NCI-H446 treated with DMSO at 0.1 percent for 48 hours (cell line): ENCODE results near the gene BOD1.

Experiments used
- DNase-seq: peaks from one replicate; lab custom pipeline; 2025; lab: John Stamatoyannopoulos, UW

Gene BOD1

DNA sequence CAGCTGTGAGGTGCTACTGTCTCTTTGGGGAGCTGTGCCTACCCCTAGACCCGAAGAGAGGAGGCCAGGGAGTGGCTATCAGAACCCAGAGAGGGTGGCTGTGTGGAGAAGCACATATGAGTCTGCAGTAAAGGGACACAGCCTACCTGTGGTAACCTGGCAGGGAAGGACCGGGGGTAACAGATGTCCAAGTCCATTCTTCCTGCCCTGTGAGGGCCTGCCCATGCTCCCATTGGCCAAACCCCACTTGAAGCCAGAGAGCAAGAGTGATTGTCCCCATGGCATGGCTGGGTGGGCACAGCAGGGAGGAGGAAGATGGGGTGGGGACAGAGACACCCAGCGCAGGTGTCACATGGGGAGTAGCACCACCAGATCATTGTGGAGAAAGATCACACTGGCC is 39.3 kb downstream of the BOD1 start:
- no peak for DNase-seq

DNA sequence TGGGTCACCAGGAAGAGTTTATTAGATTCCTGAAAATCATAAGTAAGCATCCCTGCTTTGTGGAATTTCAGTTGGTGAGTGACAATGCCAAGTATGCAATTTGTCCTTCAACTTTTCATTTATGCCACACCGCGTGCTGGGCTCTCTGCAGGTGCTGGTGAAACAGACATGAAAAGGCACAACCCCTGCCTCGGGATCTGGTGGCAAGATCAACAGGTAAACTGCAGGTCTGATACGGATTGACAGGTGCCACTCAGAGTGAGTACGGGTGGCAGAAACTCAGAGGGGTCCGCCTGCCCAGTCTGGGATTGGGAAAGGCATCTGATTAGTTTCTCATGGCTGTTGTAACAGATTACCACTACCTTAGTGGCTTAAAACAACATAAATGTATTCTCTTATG is 40.5 kb downstream of the BOD1 start:
- no peak for DNase-seq

DNA sequence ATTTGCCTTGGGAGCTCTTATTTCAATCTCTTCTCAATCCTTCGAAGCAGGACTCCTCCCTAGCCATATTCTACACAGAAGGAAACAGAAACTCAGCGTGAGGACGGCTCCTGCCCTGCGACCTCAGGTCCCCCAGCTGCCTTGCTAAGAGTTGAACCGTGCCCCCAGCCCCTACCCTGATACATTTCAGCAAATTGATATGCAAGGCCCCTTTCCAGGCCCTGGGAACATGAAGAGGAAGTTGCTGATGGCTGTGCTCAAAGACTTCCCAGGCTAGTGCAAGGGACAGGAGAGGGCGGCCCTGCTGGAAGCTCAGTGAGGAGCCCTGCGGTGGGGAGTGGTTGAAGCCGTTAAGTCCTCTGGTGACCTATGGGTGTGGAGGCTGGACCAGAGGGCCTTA is 41.5 kb downstream of the BOD1 start:
- DNase-seq: no peak

DNA sequence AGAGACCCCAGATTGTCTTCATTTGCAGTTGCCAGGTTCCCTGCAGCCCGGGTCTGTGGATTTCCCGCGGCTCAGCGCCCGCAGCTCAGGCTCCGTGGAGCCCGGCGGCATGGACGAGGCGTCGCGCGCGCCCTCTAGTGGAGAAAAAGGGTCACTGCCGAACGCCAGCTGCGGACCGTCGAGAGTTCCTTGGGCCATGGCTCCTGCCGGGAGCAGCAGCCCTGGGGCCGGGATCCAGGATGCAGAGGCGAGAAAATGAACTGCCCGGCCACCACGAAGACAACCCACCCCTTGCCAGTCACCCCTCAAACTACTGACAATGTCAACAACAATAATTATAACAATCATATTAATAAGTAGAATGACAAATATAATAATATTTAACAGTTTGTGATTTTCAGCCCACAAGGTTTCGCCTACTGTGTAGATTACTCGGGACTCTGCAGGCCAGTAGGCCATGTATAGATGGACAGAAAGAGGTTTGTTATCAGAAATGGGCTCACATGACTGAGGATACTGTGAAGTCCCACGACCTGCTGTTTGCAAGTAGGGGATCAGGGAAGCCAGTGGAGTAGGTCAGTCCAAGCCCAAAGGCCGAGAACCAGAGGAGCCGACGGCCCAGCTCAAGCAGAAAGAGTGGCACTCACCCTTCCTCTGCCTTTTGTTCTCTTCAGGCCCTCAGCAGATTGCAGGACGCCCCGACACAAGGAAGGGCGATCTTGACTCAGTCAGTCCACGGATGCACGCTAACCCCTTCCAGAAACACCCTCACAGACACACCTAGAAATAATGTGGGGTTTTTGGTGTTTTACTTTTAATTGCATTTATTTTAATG is 43.1 kb downstream of the BOD1 start:
- DNase-seq: no peak

DNA sequence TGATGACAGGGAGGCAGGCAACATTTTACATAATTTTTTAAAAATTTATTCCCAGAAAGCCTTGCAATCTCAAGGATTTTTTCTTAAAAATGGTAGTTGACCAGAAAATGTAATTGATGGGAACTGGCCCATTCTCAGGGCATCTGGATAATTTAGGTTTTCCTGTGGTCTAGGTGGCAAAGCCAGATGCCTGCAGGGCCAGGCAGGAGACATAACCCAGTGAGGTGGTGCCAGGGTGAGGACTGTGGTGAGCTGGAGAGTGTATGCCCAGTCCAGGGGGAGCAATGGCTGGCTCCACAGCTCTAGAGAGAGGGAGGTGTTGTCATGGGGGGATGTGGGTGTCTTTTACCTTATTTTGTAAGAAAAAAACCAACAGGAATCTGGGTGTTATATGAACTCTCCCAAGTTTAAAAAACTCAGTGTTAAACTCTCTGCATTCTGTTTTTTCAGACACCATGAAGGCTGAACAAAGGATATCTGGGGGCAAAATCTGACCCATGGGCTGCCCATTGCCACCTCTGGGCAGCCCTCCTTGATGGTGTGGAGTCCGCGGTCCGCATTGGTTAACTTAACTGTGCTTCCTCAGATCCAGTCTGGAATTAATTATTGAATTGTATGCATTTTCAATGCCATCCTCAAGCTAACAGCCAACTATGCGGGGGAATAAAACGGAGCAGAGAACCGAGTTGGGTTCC is 43.9 kb downstream of the BOD1 start:
- DNase-seq: no peak

DNA sequence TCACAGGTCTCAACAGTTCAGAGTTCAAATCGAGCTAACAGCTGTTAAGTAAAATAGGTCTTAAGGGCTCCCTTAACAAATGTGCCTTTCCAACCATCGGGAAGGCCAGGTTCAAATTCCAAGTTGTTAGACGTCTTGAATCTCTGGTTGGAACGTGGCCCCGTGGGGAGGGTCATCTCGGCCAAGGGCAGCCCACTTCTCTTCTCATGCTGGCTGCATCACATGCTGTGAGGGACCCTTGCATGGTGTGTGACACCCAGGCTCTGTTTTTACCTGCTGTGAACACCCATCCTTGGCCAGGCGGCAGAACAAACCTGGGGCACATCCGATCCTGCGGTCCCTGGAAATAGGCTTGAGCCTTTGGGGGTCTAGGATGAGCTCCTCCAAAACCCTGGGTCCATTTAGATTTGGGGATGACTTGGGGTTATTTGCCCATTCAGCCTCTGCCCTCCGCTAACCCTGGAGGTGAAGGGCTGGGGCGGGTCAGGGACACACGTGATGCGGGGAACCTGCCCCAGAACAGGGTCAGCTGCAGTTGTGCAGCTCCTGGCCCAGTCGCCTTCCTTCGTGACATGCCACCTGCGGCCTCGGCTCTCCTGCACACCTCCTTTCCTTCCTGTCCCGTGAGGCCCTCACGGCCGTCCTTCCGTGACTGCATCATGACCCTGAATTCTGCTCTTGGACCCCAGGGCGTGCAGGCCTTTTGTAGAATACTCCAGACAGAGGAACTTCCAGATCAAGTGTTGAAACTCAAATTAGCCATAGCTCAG is 45.9 kb downstream of the BOD1 start:
- DNase-seq: no peak

DNA sequence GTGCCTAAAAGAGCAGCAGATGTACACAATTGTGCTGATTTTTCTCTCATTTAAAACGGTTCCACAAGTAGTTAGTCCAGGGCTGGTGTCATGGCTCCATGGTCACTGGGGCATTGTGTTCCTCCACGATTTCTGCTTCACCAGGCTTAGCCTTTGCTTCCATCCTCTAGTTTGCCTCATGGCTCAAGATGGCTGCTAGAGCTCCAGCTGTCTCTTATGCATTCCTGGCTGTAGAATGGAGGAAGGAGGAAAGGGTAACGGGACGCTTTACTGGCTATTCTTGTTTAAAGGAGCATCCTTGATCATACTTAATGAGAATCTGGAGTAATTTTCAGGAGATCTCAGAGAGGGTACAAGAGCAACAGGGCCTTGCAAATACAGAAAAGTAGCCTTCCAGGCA is 47.7 kb downstream of the BOD1 start:
- DNase-seq: no peak

DNA sequence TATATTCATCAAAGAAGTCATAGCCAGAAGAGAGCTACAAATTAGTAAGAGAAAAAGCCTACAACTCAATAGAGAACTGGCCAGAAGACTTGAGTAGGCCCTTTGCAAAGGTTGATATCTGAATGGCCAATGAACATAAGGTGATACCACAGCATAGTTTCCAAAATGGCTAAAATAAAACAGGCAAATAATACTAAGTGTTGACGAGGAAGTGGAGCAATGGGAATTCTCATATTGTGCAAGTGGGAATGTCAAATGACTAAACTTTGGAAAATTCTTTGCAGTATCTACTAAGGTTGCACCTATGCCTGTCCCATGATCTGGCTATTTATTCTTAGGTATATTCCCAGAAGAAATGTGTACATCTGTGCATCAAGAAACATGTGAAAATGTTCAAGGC is 48.3 kb downstream of the BOD1 start:
- no peak for DNase-seq

DNA sequence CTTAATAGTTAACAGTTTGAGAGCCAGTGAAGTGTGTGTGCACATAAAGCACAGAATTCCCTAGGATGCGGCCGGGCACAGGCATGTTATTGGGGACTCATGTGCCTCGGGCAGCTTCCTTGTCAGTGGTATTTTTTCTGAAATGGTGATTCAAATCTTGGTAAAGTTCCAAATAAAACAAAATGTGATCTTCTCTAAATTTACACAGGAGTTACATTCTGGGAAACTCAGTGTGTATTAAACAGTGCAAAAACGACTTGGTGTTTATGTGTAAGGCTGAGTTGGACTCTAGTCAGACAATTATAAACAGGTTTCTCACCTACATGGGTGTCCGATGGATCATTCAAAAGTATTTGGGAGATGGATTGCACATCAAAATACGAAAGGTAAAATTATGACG is 48.9 kb downstream of the BOD1 start:
- DNase-seq: no peak

DNA sequence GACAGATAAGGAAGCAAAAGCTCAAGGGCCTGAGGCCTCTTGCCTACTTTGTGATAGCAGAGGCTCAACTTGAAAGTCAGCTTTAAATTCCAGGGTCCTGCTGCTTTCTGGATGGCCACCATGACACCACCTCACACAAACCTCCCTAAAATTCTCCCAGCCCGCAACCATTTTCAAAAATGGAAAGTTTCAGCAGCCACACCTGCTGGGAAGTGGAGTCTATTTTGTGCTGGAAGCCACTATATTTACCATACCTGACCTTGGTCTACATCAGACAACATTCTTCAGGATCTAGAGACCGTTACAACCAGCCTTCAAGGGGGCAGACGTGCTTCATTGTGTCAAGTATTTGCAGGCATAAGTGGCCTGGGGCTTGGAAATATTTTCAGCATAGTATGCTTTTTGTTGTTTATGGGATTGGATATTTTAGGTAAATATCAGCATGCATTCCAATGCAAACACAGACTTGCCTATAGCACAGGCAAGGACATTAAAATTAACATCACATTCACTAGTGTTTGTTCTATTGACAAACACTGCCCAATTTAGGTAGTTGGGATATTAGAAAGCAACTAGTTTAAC is 50.9 kb downstream of the BOD1 start:
- no peak for DNase-seq

DNA sequence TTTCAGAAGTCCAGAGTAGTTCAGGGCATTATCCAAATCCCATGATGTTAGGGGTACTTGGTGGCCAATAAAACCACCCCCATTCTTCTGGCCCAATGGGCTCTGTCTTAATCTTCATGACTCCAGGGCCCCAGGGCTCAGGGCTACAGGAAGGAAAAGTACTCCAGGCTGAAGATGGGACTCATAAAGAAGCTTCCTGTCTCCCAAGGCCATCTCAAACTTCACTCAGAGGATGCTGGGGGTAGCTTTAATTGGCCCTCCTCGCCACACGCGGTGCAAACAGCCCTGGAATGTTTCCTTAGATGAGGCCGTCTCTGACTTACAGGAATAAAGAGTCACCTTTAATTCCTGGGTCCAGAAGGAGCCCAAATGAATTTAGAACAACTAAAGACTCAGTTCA is 52.3 kb downstream of the BOD1 start:
- DNase-seq: no peak

DNA sequence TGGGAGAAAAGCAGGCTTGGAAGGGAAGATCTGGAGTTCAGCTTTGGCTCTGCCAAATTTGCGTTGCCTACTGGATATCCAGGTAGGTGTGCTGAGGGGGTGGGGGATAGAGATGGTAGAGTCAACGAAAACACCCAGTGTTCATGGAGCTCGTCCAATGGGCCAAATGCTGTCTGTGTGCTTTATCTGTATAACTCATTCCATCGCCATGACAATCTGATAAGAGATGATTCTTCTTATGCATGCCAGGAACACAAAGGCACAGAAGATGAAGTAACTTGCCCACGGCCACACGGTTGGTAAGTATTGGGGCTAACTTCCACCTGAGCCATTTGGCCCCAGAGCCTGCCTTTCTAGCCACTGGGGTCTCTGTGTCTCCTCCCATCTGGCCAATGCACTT is 53.2 kb downstream of the BOD1 start:
- no peak for DNase-seq

DNA sequence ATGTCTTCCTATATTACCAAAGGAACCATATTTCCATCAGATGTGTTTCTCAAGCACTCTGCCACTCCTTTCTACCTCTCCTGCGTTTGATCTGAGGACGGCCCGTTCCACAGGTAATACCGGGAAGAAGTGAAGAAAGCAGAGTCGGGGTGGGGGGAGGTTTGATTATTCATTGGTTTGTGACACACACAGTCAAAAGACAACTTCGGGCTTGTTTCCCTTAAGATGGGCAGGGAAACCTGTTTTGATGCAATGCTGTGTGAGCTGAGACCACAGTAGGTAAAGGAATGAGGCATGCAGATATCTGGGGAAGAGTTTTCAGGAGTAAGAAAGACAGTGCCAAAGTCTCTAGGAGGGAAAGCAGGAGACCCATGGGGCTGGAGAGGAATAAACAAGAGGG is 54.0 kb downstream of the BOD1 start:
- no peak for DNase-seq
